Liver (tissue), 2 donors: Measurements from ENCODE around the gene KLHL33.

Experiments
- CTCF ChIP-seq: fragments of 150-350 bp; IDR thresholded peaks from 2 replicates; pipeline ENCODE4 v1.5.1; 2017; ENCODE audit warnings: improper control_type of control experiment, low read depth, low read length; ENCODE audit not compliant: missing input control
- MAX ChIP-seq: IDR thresholded peaks from 2 replicates; pipeline ENCODE4 v1.6.1; 2016; ENCODE audit warnings: antibody characterized with exemption
- YY1 ChIP-seq: IDR thresholded peaks from 2 replicates; pipeline ENCODE4 v1.6.1; 2016; ENCODE audit warnings: antibody characterized with exemption, mild to moderate bottlenecking
- donor health status: healthy.

GRCh38 chr14:20418501-20418909 lies 17.5 kb downstream of the KLHL33 start:
- TF ChIP-seq CTCF, result no peak
- no peak for TF ChIP-seq YY1
- TF ChIP-seq MAX, result no peak
